Transverse colon (tissue), 4 donors: ENCODE results near the gene FZD4. TPM values are rescaled to one million over a fixed set of nuclear protein-coding genes. Genes with fewer than 3 reads are reported as not detected.

Source experiments
- DNase-seq: peaks from one replicate; pipeline ENCODE4 v3.0.0-alpha.2; 2019
- H3K27ac ChIP-seq, 4 donors: fragments of 200-600 bp; sonication (generic); 2 replicates each; pipeline ENCODE4 v1.5.1; 2016 to 2018; ENCODE audit warnings: inconsistent platforms in 4 of 4
- H3K27me3 ChIP-seq: fragments of 200-600 bp; sonication (generic); 2 replicates; pipeline ENCODE4 v1.5.1; 2017; ENCODE audit warnings: inconsistent platforms
- H3K36me3 ChIP-seq, 4 donors: fragments of 200-600 bp; sonication (generic); 2 replicates each; pipeline ENCODE4 v1.5.1; 2017 to 2019; ENCODE audit warnings: inconsistent platforms in 4 of 4
- H3K4me1 ChIP-seq, 4 donors: fragments of 200-600 bp; sonication (generic); 2 replicates each; pipeline ENCODE4 v1.5.1; 2017 to 2020; ENCODE audit warnings: inconsistent platforms in 4 of 4
- H3K4me3 ChIP-seq, 4 donors: fragments of 200-600 bp; sonication (generic); 1 replicate in 1 of 4; 2 replicates in 3 of 4; pipeline versions ENCODE4 v1.5.1 to v1.6.1; 2017 to 2019; ENCODE audit warnings: inconsistent platforms in 4 of 4
- H3K9me3 ChIP-seq, 2 donors: fragments of 200-600 bp; sonication (generic); 2 replicates each; pipeline ENCODE4 v1.5.1; 2017 to 2019; ENCODE audit warnings: inconsistent platforms in 2 of 2
- CTCF ChIP-seq, 5 experiments: fragments of 200-600 bp in 3 of 5; fragments of 450-650 bp in 2 of 5; sonication (generic) in 3 of 5; IDR thresholded peaks; 1 replicate in 2 of 5; 2 replicates in 3 of 5; pipeline ENCODE4 v1.5.1; 2016 to 2017; ENCODE audit warnings: antibody characterized with exemption in 5 of 5, inconsistent platforms in 3 of 5, mild to moderate bottlenecking in 2 of 5, moderate library complexity in 1 of 5
- EP300 ChIP-seq: sonication (generic); formaldehyde crosslinking; IDR thresholded peaks from one replicate; pipeline ENCODE4 v1.6.1; 2017; ENCODE audit warnings: antibody characterized with exemption, low read depth
- POLR2A ChIP-seq: fragments of 450-650 bp; IDR thresholded peaks from one replicate; pipeline ENCODE4 v1.6.1; 2016; ENCODE audit warnings: antibody characterized with exemption, mild to moderate bottlenecking, moderate library complexity
- POLR2AphosphoS5 ChIP-seq, 3 donors: sonication (generic); formaldehyde crosslinking; IDR thresholded peaks; one replicate each; pipeline ENCODE4 v1.6.1; 2016; ENCODE audit warnings: antibody characterized with exemption in 3 of 3
- WGBS, 2 donors: methylation state at CpG; one replicate each; pipeline ENCODE4 v1.1.5; 2018; ENCODE audit warnings: low coverage in 1 of 2; 5-methylcytosine and 5-hydroxymethylcytosine counted together
- in situ Hi-C, 4 donors: fragments of 200-750 bp; cut with MboI; loops; one replicate each; pipeline versions ENCODE4 v1.15.0 to v1.15.1; 2017; ENCODE audit warnings: low sequenced_read_pairs in 3 of 4, low pct_ligation_motif_present in 1 of 4, low pct_unique_long_range_greater_than_20kb in 1 of 4
- intact Hi-C: fragments of 100-400 bp; cut with DNase I; formaldehyde crosslinking; loops from one replicate; pipeline ENCODE4 v1.15.1; 2023; ENCODE audit warnings: low total_unique reads
- total RNA-seq, 4 donors: library from RNA; depleted of rRNA; stranded (reverse); fragments of >200 nt; gene quantifications; one replicate each; pipeline ENCODE4 v1.1.0, GENCODE V29; 2016

Gene FZD4
- total RNA-seq, 4 donors from 2014 or later, result 9.1 to 27.1 (median 18.1) TPM

GRCh38 chr11:86934582-86934900 is 20.7 kb downstream of the FZD4 start:
- DNase-seq, result no peak
- H3K9me3 ChIP-seq, result no peaks in the 10 kb centered on the region
- H3K27ac ChIP-seq, result no peak overlapping the region
- no peaks in the 10 kb centered on the region for H3K36me3 ChIP-seq
- in situ Hi-C loops (loop anchor here (10.0 to 25.0 kb wide), 2 partner anchors 60 to 478 kb away; no protein-coding TSS in a partner anchor), intact Hi-C loops (no loop called here)
- TF ChIP-seq POLR2A, result no peak
- TF ChIP-seq POLR2AphosphoS5 (IDR thresholded peaks at IDR 0.05), result no peak
- TF ChIP-seq EP300, result no peak
- no peak for TF ChIP-seq CTCF (IDR thresholded peaks at IDR 0.05)
- H3K4me1 ChIP-seq, result peaks cover 8 to 43% (median 15%) of the 10 kb centered on the region in 4 donors
- no peaks in the 10 kb centered on the region for H3K27me3 ChIP-seq
- H3K4me3 ChIP-seq, result no peak overlapping the region

- no peak for DNase-seq
- in situ Hi-C loops, result loop anchor here (10.0 to 25.0 kb wide), 2 partner anchors 59 to 478 kb away; no protein-coding TSS in a partner anchor
- WGBS, 2 donors, result 71 to 83% methylated on average over 7 of the region's 7 CpGs
- H3K27me3 ChIP-seq, result no peaks in the 10 kb centered on the region
- intact Hi-C loops, result no loop called here
- peaks cover 4 to 41% (median 15%) of the 10 kb centered on the region in 4 donors for H3K4me1 ChIP-seq
- TF ChIP-seq POLR2AphosphoS5 (IDR thresholded peaks at IDR 0.05), result no peak
- TF ChIP-seq POLR2A, result no peak
- TF ChIP-seq CTCF (IDR thresholded peaks at IDR 0.05), result no peak
- no peak for TF ChIP-seq EP300
- H3K9me3 ChIP-seq, result no peaks in the 10 kb centered on the region
- no peaks in the 10 kb centered on the region for H3K36me3 ChIP-seq
- H3K4me3 ChIP-seq, result no peak overlapping the region
- H3K27ac ChIP-seq, result no peak overlapping the region
These were observed 21.2 kb downstream of the FZD4 start for GRCh38 chr11:86933891-86934581.

GRCh38 chr11:86932924-86933875 is 22.0 kb downstream of the FZD4 start:
- in situ Hi-C loops (loop anchor here (10.0 to 25.0 kb wide), 2 partner anchors 58 to 479 kb away; no protein-coding TSS in a partner anchor), intact Hi-C loops (no loop called here)
- no peaks in the 10 kb centered on the region for H3K9me3 ChIP-seq
- 79 to 80% methylated on average over 4 to 11 of the region's 11 CpGs for WGBS, 2 donors
- no peaks in the 10 kb centered on the region for H3K36me3 ChIP-seq
- no peak for DNase-seq
- no peaks in the 10 kb centered on the region for H3K27me3 ChIP-seq
- no peak overlapping the region for H3K4me3 ChIP-seq
- H3K27ac ChIP-seq, result peak overlapping the region in 1 of 4 donors; percentile 14
- peaks cover 4 to 32% (median 10%) of the 10 kb centered on the region in 4 donors for H3K4me1 ChIP-seq
- TF ChIP-seq POLR2AphosphoS5 (IDR thresholded peaks at IDR 0.05) (no peak), POLR2A (no peak), CTCF (IDR thresholded peaks at IDR 0.05) (no peak), EP300 (no peak)

GRCh38 chr11:86932259-86932585 is 23.0 kb downstream of the FZD4 start:
- no peak overlapping the region for H3K4me3 ChIP-seq
- peaks cover 4 to 24% (median 4%) of the 10 kb centered on the region in 4 donors for H3K4me1 ChIP-seq
- no peaks in the 10 kb centered on the region for H3K36me3 ChIP-seq
- H3K27me3 ChIP-seq, result no peaks in the 10 kb centered on the region
- in situ Hi-C loops (loop anchor here (10.0 to 25.0 kb wide), 2 partner anchors 57 to 480 kb away; no protein-coding TSS in a partner anchor), intact Hi-C loops (no loop called here)
- peak overlapping the region in 3 of 4 donors; percentile 14 to 26 (median 19) for H3K27ac ChIP-seq
- DNase-seq, result no peak
- H3K9me3 ChIP-seq, result no peaks in the 10 kb centered on the region
- TF ChIP-seq POLR2AphosphoS5 (IDR thresholded peaks at IDR 0.05) (no peak), CTCF (IDR thresholded peaks at IDR 0.05) (no peak), POLR2A (no peak), EP300 (no peak)
- WGBS, 2 donors, result 39 to 60% methylated on average over 1 of the region's 1 CpG
